ENCODE results near the gene RHOBTB3. TPM values are rescaled to one million over a fixed set of nuclear protein-coding genes. Genes with fewer than 3 reads are reported as not detected.

Gene RHOBTB3
- total RNA-seq, 6 donors from 2014 or later, result 42.4 to 104 (median 60.9) TPM

DNA sequence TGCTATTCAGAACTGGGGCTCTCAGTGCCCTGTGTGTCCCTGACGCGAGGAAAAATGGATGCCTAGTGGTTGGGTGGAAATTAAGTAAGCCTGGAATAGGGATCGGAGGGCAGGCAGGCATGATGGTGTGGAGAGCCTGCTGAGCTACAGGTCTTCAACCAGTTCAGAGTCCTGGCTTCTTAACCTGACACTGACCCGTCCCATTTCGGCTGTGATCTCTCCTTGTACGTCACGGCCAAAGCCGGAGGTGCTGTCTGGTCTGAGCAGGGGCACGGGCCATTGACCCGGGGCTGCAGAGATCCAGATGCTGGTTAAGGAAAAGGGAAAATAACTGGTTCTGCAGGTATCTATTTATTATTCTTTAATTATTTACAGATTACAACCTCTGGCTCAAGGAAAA, 27.9 kb downstream of the RHOBTB3 start:
- H3K4me3 ChIP-seq, result no peak overlapping the region

DNA sequence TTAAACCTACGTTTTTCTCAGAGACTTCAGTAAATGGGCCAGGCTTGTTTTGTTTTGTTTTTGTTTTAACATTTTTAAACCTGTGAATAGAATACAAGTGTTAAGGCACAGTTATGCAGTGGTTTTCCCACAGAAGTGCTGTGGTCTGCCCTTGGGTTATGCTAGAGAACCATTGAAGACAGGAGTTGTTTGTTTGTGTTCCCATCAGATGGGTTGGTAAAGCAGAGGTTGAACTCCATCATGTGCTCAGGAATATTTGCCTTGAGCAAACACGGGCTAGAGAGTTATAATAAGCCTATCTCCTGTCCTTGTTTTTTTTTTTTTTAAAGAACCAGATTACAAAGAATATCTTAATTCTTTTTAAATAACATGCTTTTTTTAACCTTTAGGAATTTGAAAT, 28.5 kb downstream of the RHOBTB3 start:
- Histone ChIP-seq H3K27ac (peak overlapping the region; percentile 29 to 74 (median 55)), H3K9me3 (no peaks in the 10 kb centered on the region), H3K4me3 (no peak overlapping the region), H3K36me3 (peaks cover 0 to 18% (median 3%) of the 10 kb centered on the region in 4 donors), H3K4me1 (peaks cover 24 to 35% (median 33%) of the 10 kb centered on the region in 4 donors), H3K27me3 (no peaks in the 10 kb centered on the region)
- TF ChIP-seq EP300 (IDR thresholded peaks at IDR 0.05) (no peak), POLR2AphosphoS5 (IDR thresholded peaks at IDR 0.05) (peak in 1 of 2 donors; percentile 18)
- peak; percentile 58 to 78 for ATAC-seq (ENCODE audit: low FRiP score in 2 of 2)
- WGBS, 2 donors, result 39 to 41% methylated on average over 2 of the region's 2 CpGs
- no peak for DNase-seq

More for the DNA sequence above, 27.9 kb downstream of the RHOBTB3 start:
- Histone ChIP-seq H3K27me3 (no peaks in the 10 kb centered on the region), H3K27ac (peak overlapping the region; percentile 40 to 74 (median 60)), H3K36me3 (peaks cover 0 to 15% (median 3%) of the 10 kb centered on the region in 4 donors), H3K4me1 (peaks cover 24 to 35% (median 33%) of the 10 kb centered on the region in 4 donors), H3K9me3 (no peaks in the 10 kb centered on the region)
- peak in 1 of 2 donors; percentile 21 for ATAC-seq (ENCODE audit: low FRiP score in 2 of 2)
- WGBS, 2 donors, result 77 to 78% methylated on average over 10 of the region's 10 CpGs
- DNase-seq, result peak in 1 of 2 donors; percentile 44
- TF ChIP-seq EP300 (IDR thresholded peaks at IDR 0.05) (no peak), POLR2A (IDR thresholded peaks at IDR 0.05) (no peak), POLR2AphosphoS5 (IDR thresholded peaks at IDR 0.05) (no peak)
- TF ChIP-seq, protein P1, sequence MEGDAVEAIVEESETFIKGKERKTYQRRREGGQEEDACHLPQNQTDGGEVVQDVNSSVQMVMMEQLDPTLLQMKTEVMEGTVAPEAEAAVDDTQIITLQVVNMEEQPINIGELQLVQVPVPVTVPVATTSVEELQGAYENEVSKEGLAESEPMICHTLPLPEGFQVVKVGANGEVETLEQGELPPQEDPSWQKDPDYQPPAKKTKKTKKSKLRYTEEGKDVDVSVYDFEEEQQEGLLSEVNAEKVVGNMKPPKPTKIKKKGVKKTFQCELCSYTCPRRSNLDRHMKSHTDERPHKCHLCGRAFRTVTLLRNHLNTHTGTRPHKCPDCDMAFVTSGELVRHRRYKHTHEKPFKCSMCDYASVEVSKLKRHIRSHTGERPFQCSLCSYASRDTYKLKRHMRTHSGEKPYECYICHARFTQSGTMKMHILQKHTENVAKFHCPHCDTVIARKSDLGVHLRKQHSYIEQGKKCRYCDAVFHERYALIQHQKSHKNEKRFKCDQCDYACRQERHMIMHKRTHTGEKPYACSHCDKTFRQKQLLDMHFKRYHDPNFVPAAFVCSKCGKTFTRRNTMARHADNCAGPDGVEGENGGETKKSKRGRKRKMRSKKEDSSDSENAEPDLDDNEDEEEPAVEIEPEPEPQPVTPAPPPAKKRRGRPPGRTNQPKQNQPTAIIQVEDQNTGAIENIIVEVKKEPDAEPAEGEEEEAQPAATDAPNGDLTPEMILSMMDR (IDR thresholded peaks at IDR 0.05), result no peak

DNA sequence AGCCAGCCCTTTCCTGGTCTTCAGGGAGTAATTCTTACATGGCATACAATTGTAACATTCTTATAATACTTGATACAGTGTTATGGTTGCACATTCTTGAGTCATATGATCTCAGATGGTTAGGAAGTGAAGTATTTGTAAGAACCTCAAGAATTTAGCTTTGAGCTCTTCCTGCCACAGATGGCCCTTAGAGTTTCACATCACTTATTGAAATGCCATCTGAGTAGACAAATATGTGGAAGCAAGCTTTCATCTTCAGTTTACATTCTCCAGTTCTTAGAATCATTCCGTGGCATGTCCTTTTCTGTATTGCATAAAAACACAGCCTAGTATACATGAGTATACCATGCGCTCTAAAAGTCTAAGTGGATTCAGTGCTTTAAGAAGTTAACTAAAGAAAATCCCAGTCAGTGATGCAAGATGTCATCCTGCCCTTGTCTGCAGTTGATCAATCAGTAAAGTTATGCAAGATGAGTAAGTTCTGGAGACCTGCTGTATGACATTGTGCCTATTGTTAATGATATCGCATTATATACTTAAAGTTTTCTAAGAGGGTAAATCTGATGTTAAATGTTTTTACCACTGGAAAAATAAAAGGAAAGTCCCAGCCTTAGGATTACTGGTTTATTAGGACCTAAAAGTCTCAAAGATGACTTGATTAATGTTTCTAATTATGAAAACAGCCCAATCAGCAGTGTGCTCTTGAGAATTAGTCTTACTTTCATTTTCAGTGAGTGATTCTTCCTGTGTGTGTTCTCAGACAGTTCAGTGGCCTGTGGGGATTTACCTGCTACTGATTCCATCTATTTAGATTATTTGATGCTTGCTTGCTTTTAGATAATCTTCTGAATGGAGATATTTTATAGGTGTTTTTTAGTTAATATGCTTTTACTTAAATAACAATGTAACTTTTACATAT, 29.4 kb downstream of the RHOBTB3 start:
- Histone ChIP-seq H3K27ac (peak overlapping the region; percentile 29 to 74 (median 58)), H3K4me3 (peak overlapping the region in 3 of 4 donors; percentile 13 to 14 (median 13)), H3K9me3 (no peaks in the 10 kb centered on the region), H3K27me3 (no peaks in the 10 kb centered on the region), H3K36me3 (peaks cover 0 to 22% (median under 1%) of the 10 kb centered on the region in 4 donors), H3K4me1 (peaks cover 24 to 35% (median 33%) of the 10 kb centered on the region in 4 donors)
- TF ChIP-seq EP300 (IDR thresholded peaks at IDR 0.05) (peak in 1 of 4 donors; percentile 39), POLR2A (IDR thresholded peaks at IDR 0.05) (no peak), POLR2AphosphoS5 (IDR thresholded peaks at IDR 0.05) (peak in 1 of 2 donors; percentile 47)
- TF ChIP-seq, protein P1 (IDR thresholded peaks at IDR 0.05), result no peak
- DNase-seq (no peak), ATAC-seq (ENCODE audit: low FRiP score in 2 of 2) (peak; percentile 78 to 81)
- 22 to 31% methylated on average over 3 of the region's 3 CpGs for WGBS, 2 donors

DNA sequence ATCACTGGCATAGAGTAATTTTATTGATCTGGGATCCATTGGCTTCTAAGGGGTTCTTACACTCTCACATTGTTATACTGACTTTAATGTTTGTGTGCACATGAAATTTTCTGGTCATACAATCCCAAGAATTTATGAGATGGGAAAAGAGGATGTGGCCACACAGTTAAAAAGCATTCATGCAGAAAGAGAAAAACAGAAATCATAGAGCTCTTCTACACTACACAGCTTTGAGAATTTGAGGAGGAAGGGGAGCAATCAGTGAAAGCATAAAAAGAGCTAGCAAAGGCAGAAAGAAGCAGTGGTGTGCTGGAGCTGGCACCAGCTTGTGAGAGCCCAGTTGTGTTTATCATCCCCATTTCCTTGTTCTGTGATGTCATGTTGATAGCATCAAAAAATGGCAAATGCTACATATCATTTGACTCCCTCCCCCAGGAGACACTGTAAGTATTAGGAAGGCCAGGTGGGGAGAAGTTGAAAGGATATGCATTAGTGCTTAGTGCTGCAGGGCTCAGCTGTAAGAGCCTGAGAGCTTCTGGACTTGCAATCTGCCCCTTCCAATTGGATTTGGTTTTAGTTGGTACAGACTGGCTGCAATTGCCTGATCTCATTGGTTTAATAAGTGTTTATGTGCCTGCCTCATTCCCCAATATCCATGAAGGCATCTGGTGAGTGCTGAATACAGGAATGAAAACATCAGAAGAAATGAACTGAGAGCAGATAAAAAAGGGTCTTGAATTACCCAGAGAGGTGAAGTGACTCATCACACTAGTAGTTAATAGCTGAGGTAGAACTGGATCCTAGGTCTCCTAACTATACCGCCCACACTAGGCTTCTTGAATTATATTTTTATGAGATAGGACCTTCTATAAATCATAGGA, 30.9 kb downstream of the RHOBTB3 start:
- TF ChIP-seq POLR2A (IDR thresholded peaks at IDR 0.05), result no peak
- TF ChIP-seq, protein P1 (IDR thresholded peaks at IDR 0.05), result no peak
- H3K9me3 ChIP-seq, result no peaks in the 10 kb centered on the region
- whole genome bisulfite sequencing, 2 donors, result 60 to 96% methylated on average over 1 of the region's 1 CpG
- no peak for ATAC-seq (ENCODE audit: low FRiP score in 2 of 2)
- DNase-seq, result no peak
- peaks cover 0 to 14% (median 0%) of the 10 kb centered on the region in 4 donors for H3K36me3 ChIP-seq
- H3K4me3 ChIP-seq, result no peak overlapping the region
- peak overlapping the region in 2 of 4 donors; percentile 2 to 74 for H3K27ac ChIP-seq
- H3K27me3 ChIP-seq, result no peaks in the 10 kb centered on the region
- peaks cover 24 to 35% (median 33%) of the 10 kb centered on the region in 4 donors for H3K4me1 ChIP-seq

DNA sequence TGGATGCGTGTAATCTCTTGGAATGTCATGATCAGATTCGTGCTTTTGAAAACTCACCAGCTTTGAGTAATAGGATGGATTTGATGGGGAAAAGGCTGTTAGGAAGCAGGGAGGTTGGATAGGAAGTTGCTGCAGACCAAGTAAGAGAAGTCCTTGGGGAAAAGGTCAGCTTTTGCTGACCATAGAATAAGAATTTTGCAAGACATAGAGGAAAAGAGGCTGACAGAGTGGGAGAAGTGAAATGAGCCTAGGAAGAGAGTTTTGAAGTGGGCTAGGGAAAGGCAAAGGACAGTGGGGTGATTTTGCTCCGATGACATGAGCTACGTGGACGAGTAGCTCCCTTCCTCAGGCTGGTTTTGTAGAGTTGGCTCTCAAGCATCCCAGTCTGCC, 31.5 kb downstream of the RHOBTB3 start:
- 90 to 94% methylated on average over 5 of the region's 5 CpGs for WGBS, 2 donors
- no peaks in the 10 kb centered on the region for H3K9me3 ChIP-seq
- H3K4me3 ChIP-seq, result no peak overlapping the region
- no peak for TF ChIP-seq POLR2A (IDR thresholded peaks at IDR 0.05)
- TF ChIP-seq EP300 (IDR thresholded peaks at IDR 0.05), result no peak
- TF ChIP-seq, protein P1 (IDR thresholded peaks at IDR 0.05), result no peak
- TF ChIP-seq POLR2AphosphoS5 (IDR thresholded peaks at IDR 0.05), result no peak
- no peak for DNase-seq
- peaks cover 0 to 12% (median 0%) of the 10 kb centered on the region in 4 donors for H3K36me3 ChIP-seq
- H3K27ac ChIP-seq, result no peak overlapping the region
- ATAC-seq (ENCODE audit: low FRiP score in 2 of 2), result no peak
- no peaks in the 10 kb centered on the region for H3K27me3 ChIP-seq
- peaks cover 24 to 35% (median 33%) of the 10 kb centered on the region in 4 donors for H3K4me1 ChIP-seq
